Panc1 (cell line): Measurements from ENCODE around the gene PTPRZ1. TPM values are rescaled to one million over a fixed set of nuclear protein-coding genes. Genes with fewer than 3 reads are reported as not detected.

Source experiments
- ATAC-seq: fragments of 200-7000 bp; cut with Tn5 transposase; 2 replicates; pipeline ENCODE4 v1.9.1; 2020; ENCODE audit warnings: mild to moderate bottlenecking, moderate library complexity
- BruUV-seq: library from RNA; stranded (reverse); fragments of 400-500 nt; replicated peaks from 2 replicates; lab custom pipeline; 2021; lab: Mats Ljungman, UMichigan
- CTCF ChIA-PET: fragments of 300-600 bp; sonication (Branson Sonifier 250); formaldehyde crosslinking; loops from one replicate; lab custom pipeline; 2022; ENCODE audit warnings: antibody characterized with exemption; lab: Charles Lee
- POLR2A ChIA-PET: fragments of 300-600 bp; sonication (Branson Sonifier 250); formaldehyde crosslinking; loops from one replicate; lab custom pipeline; 2022; ENCODE audit warnings: antibody characterized with exemption; lab: Charles Lee
- DNase-seq: peaks from one replicate; pipeline ENCODE4 v3.0.0-alpha.2; 2010; ENCODE audit warnings: low read depth, low spot score
- H3K27ac ChIP-seq: 2 replicates; pipeline ENCODE4 v1.5.1; 2011; ENCODE audit warnings: mild to moderate bottlenecking, low read length, inconsistent platforms
- H3K27me3 ChIP-seq: fragments of 200-500 bp; sonication (Bioruptor generic); 2 replicates; pipeline ENCODE4 v1.6.0; 2014; ENCODE audit warnings: low read length, inconsistent platforms; ENCODE audit not compliant: control insufficient read depth, insufficient read depth
- H3K36me3 ChIP-seq: fragments of 200-500 bp; sonication (Bioruptor generic); 2 replicates; pipeline ENCODE4 v1.5.1; 2014; ENCODE audit warnings: inconsistent platforms, mild to moderate bottlenecking, low read length, moderate library complexity; ENCODE audit not compliant: control insufficient read depth, insufficient read depth
- H3K4me1 ChIP-seq: 2 replicates; pipeline ENCODE4 v1.5.1; 2011; ENCODE audit warnings: inconsistent platforms, mild to moderate bottlenecking, low read length, moderate library complexity; ENCODE audit not compliant: control insufficient read depth, insufficient read depth
- H3K4me3 ChIP-seq, 2 experiments: 2 replicates each; pipeline ENCODE4 v1.5.1; 2011 to 2012; ENCODE audit warnings: low read depth in 2 of 2, low read length in 2 of 2, mild to moderate bottlenecking in 2 of 2, inconsistent platforms in 1 of 2, moderate library complexity in 1 of 2
- H3K9me3 ChIP-seq: fragments of 200-500 bp; sonication (Bioruptor generic); 2 replicates; pipeline ENCODE4 v1.5.1; 2014; ENCODE audit warnings: low read depth, mild to moderate bottlenecking, inconsistent platforms, low read length, moderate library complexity; ENCODE audit not compliant: control insufficient read depth, insufficient read depth
- POLR2AphosphoS5 ChIP-seq: IDR thresholded peaks from 2 replicates; pipeline ENCODE4 v1.6.1; 2012; ENCODE audit warnings: mild to moderate bottlenecking, low read depth, low read length, moderate library complexity
- SIN3A ChIP-seq: IDR thresholded peaks from 2 replicates; pipeline ENCODE4 v1.6.1; 2012; ENCODE audit warnings: low read depth, mild to moderate bottlenecking, low read length, moderate library complexity, borderline replicate concordance; ENCODE audit not compliant: insufficient read depth
- TCF7L2 ChIP-seq: IDR thresholded peaks from 2 replicates; pipeline ENCODE4 v1.6.1; 2011; ENCODE audit warnings: mild to moderate bottlenecking, low read depth, low read length, inconsistent platforms
- in situ Hi-C: cut with HindIII; loops from 2 replicates; pipeline ENCODE4 v1.10.0; 2016; ENCODE audit warnings: low sequenced_read_pairs, low pct_unique_long_range_greater_than_20kb
- intact Hi-C: fragments of 100-400 bp; cut with micrococcal nuclease; formaldehyde crosslinking; loops from one replicate; pipeline ENCODE4 v1.10.0; 2022; ENCODE audit not compliant: unreplicated experiment
- total RNA-seq: library from RNA; stranded (reverse); gene quantifications from one replicate; pipeline ENCODE4 v1.2.1, GENCODE V29; 2021; ENCODE audit not compliant: unreplicated experiment
- TF ChIP-seq, protein P1 (sequence below): fragments of 450-650 bp; IDR thresholded peaks from 2 replicates; pipeline ENCODE4 v1.5.1; 2017; ENCODE audit warnings: mild to moderate bottlenecking
- TF ChIP-seq, protein P2 (sequence below), 2 experiments: IDR thresholded peaks; 2 replicates each; pipeline ENCODE4 v1.6.1; 2011 to 2012; ENCODE audit warnings: low read depth in 2 of 2, control low read depth in 1 of 2, low read length in 1 of 2, mild to moderate bottlenecking in 1 of 2, moderate library complexity in 1 of 2; ENCODE audit not compliant: insufficient read depth in 1 of 2

The PTPRZ1 gene
- total RNA-seq, 1 experiment from 2014 or later, result 0.05 TPM

DNA sequence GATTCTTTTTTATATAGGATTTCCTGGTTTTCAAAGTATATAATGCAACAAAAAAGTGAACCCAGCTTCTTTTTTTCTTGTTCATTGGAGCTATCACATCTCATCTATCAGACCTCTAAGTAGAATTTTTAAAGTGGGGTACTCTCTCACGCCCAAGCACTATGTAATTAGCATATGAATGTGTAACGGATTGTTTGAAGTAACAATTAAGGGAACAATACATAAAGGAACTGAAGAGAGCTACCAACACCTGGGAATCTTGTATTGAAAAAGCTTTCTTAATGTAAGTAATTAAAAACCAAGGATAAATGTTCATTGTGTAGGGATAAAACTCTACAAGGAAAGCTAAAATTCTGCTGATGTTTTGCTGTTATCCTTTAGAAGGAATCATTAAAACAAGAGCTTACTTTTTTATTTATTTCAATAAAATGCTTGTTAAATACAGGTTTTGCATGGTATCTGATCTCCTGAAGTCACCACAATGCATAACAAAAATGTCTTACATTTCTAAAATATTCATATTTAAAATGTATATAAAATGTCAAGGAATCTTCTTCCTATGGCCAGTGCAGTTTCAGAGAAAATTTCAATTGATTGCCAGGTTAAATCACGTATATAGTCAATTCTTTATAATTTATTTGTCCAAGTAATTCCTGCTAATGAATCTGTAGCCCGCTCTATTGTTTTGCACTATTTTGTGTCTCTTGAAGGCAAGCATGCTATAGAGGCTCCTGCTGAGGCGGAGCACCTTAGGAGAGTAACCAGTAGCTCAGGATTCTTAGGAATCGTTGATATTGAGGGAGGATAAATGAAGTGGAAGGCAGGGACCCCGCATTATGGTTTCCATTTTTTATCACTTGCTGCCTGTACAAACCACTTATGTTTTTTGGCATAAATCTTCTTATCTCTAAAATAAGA is 51.6 kb downstream of the PTPRZ1 start:
- Histone ChIP-seq H3K9me3 (no peaks in the 10 kb centered on the region), H3K36me3 (no peaks in the 10 kb centered on the region), H3K27me3 (no peaks in the 10 kb centered on the region; the same call in 1 of the 2 replicates), H3K4me3 (no peak overlapping the region), H3K4me1 (no peaks in the 10 kb centered on the region), H3K27ac (no peak overlapping the region)
- ATAC-seq (no peak), DNase-seq (no peak)
- TF ChIP-seq POLR2AphosphoS5, result no peak
- TF ChIP-seq, protein P1, sequence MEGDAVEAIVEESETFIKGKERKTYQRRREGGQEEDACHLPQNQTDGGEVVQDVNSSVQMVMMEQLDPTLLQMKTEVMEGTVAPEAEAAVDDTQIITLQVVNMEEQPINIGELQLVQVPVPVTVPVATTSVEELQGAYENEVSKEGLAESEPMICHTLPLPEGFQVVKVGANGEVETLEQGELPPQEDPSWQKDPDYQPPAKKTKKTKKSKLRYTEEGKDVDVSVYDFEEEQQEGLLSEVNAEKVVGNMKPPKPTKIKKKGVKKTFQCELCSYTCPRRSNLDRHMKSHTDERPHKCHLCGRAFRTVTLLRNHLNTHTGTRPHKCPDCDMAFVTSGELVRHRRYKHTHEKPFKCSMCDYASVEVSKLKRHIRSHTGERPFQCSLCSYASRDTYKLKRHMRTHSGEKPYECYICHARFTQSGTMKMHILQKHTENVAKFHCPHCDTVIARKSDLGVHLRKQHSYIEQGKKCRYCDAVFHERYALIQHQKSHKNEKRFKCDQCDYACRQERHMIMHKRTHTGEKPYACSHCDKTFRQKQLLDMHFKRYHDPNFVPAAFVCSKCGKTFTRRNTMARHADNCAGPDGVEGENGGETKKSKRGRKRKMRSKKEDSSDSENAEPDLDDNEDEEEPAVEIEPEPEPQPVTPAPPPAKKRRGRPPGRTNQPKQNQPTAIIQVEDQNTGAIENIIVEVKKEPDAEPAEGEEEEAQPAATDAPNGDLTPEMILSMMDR, result no peak
- TF ChIP-seq TCF7L2, result no peak
- TF ChIP-seq, protein P2, sequence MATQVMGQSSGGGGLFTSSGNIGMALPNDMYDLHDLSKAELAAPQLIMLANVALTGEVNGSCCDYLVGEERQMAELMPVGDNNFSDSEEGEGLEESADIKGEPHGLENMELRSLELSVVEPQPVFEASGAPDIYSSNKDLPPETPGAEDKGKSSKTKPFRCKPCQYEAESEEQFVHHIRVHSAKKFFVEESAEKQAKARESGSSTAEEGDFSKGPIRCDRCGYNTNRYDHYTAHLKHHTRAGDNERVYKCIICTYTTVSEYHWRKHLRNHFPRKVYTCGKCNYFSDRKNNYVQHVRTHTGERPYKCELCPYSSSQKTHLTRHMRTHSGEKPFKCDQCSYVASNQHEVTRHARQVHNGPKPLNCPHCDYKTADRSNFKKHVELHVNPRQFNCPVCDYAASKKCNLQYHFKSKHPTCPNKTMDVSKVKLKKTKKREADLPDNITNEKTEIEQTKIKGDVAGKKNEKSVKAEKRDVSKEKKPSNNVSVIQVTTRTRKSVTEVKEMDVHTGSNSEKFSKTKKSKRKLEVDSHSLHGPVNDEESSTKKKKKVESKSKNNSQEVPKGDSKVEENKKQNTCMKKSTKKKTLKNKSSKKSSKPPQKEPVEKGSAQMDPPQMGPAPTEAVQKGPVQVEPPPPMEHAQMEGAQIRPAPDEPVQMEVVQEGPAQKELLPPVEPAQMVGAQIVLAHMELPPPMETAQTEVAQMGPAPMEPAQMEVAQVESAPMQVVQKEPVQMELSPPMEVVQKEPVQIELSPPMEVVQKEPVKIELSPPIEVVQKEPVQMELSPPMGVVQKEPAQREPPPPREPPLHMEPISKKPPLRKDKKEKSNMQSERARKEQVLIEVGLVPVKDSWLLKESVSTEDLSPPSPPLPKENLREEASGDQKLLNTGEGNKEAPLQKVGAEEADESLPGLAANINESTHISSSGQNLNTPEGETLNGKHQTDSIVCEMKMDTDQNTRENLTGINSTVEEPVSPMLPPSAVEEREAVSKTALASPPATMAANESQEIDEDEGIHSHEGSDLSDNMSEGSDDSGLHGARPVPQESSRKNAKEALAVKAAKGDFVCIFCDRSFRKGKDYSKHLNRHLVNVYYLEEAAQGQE (IDR thresholded peaks at IDR 0.05; ENCODE audit: insufficient read depth in 1 of 2, low read depth in 2 of 2, low read length in 1 of 2), result no peak
- no peak for TF ChIP-seq SIN3A
- ChIA-PET CTCF (interaction anchor here (0.6 kb wide), 1 partner anchor 402 kb away, joined by 4 read pairs; no protein-coding TSS in a partner anchor), POLR2A (no interaction called here)
- intact Hi-C loops (no loop called here), in situ Hi-C loops (no loop called here)
- BruUV-seq, result no TSS peak

DNA sequence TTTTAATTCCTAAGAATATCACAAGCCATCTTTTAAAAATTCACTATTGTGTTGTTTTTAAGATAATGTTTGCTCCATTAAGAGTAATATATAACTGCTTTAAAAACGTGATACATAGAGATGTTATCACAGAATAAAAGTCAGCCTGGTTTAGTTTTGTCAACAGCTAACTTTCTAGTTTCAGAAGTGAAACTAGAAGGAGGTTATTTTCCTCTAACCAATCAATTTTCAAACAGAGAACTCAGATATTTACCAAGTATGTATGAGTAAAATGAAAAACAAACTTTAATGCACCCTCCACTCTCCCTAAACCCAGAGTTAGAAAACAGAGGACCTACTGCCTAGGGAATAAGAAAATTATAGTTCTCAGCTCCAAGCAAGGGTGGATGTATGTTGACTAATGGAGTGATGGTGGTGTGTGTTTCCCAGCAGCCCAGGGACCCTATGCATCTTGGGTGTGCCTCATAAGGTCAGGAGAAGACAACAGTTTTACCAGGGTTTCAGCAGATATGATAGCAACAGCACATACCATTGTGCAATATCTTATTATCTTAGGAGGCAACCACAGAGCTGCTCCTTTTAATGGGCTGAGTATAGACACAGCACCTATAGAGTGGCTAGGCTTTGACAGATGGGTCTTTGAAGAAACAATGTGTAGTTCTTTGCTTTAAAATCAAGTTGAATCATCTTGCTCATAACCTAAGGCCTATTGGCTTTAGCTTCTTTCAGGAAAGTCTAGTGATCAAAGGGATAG is 58.4 kb downstream of the PTPRZ1 start:
- Histone ChIP-seq H3K36me3 (no peaks in the 10 kb centered on the region), H3K27ac (no peak overlapping the region), H3K4me1 (no peaks in the 10 kb centered on the region), H3K4me3 (no peak overlapping the region), H3K9me3 (no peaks in the 10 kb centered on the region), H3K27me3 (no peaks in the 10 kb centered on the region)
- intact Hi-C loops (no loop called here), in situ Hi-C loops (no loop called here)
- DNase-seq (no peak), ATAC-seq (no peak)
- POLR2A ChIA-PET, result no interaction called here
- no TSS peak for BruUV-seq
- TF ChIP-seq TCF7L2 (no peak), SIN3A (no peak), POLR2AphosphoS5 (no peak)
- TF ChIP-seq, protein P1, result no peak
- TF ChIP-seq, protein P2 (IDR thresholded peaks at IDR 0.05; ENCODE audit: insufficient read depth in 1 of 2, low read depth in 2 of 2, low read length in 1 of 2), result no peak
- CTCF ChIA-PET, result no interaction called here
